GM12878 (cell line): ENCODE results near the gene SLC15A3. TPM values are rescaled to one million over a fixed set of nuclear protein-coding genes. Genes with fewer than 3 reads are reported as not detected.

Experiments used
- ATAC-seq: fragments of 200-7000 bp; cut with Tn5 transposase; 3 replicates; pipeline ENCODE4 v1.9.1; 2020; ENCODE audit warnings: mild to moderate bottlenecking, moderate library complexity
- BruUV-seq: library from RNA; stranded (reverse); fragments of 400-500 nt; replicated peaks from 2 replicates; lab custom pipeline; 2021; lab: Mats Ljungman, UMichigan
- CTCF ChIA-PET: fragments of 300-600 bp; sonication (Branson Sonifier 250); formaldehyde crosslinking; extraction: SDS; loops from one replicate; lab custom pipeline; 2021; ENCODE audit warnings: inconsistent platforms; lab: Yijun Ruan, JAX
- POLR2A ChIA-PET: fragments of 350-600 bp; formaldehyde crosslinking; extraction: SDS; loops from one replicate; lab custom pipeline; 2021; ENCODE audit warnings: inconsistent platforms; lab: Charles Lee
- RAD21 ChIA-PET: fragments of 300-600 bp; sonication (Branson Sonifier 250); formaldehyde crosslinking; loops from one replicate; lab custom pipeline; 2023; ENCODE audit warnings: antibody characterized with exemption; ENCODE audit not compliant: unreplicated experiment; lab: Charles Lee
- SMC1A ChIA-PET: fragments of 300-600 bp; sonication (Branson Sonifier 250); formaldehyde crosslinking; loops from one replicate; lab custom pipeline; 2023; ENCODE audit not compliant: unreplicated experiment, uncharacterized antibody; lab: Charles Lee
- DNase-seq: peaks from one replicate; pipeline ENCODE4 v3.0.0-alpha.2; 2011; ENCODE audit warnings: low read depth, low spot score
- FAIRE-seq: peaks from 3 replicates; lab custom pipeline; 2011; peaks lifted over from hg19 to GRCh38; lab: Jason Lieb, UNC
- H2AFZ ChIP-seq: 2 replicates; pipeline ENCODE4 v1.6.0; 2011; ENCODE audit warnings: low read depth, low read length, control low read depth; ENCODE audit not compliant: control insufficient read depth
- H3K27ac ChIP-seq: 2 replicates; pipeline ENCODE4 v1.5.1; 2011; ENCODE audit warnings: control low read depth; ENCODE audit not compliant: control insufficient read depth, insufficient read depth
- H3K27me3 ChIP-seq, 2 experiments: replicated peaks in 1 of 2; 2 replicates each; pipeline versions ENCODE4 v1.6.0 to v1.6.1; 2011; ENCODE audit warnings: low read length in 1 of 2; ENCODE audit not compliant: control insufficient read depth in 2 of 2, insufficient read depth in 2 of 2
- H3K36me3 ChIP-seq, 2 experiments: 2 replicates each; pipeline ENCODE4 v1.5.1; 2011; ENCODE audit warnings: low read length in 1 of 2; ENCODE audit not compliant: control insufficient read depth in 2 of 2, insufficient read depth in 2 of 2
- H3K4me1 ChIP-seq: 2 replicates; pipeline ENCODE4 v1.6.1; 2011; ENCODE audit warnings: mild to moderate bottlenecking, low read length, moderate library complexity, mixed read lengths; ENCODE audit not compliant: control insufficient read depth, insufficient read depth
- H3K4me2 ChIP-seq: 2 replicates; pipeline ENCODE4 v1.6.0; 2011; ENCODE audit warnings: control low read depth; ENCODE audit not compliant: control insufficient read depth, insufficient read depth
- H3K4me3 ChIP-seq: fragments of 200-600 bp; sonication (generic); 2 replicates; pipeline ENCODE4 v1.5.1; 2016
- H3K79me2 ChIP-seq: 2 replicates; pipeline ENCODE4 v1.6.0; 2011; ENCODE audit warnings: low read length; ENCODE audit not compliant: control insufficient read depth, insufficient read depth
- H3K9ac ChIP-seq: 2 replicates; pipeline ENCODE4 v1.8.0; 2011; ENCODE audit warnings: low read length, control low read depth, mixed read lengths; ENCODE audit not compliant: control insufficient read depth, insufficient read depth
- H3K9me3 ChIP-seq: replicated peaks from 3 replicates; pipeline ENCODE4 v1.5.1; 2011; ENCODE audit warnings: mild to moderate bottlenecking, low read length; ENCODE audit not compliant: control insufficient read depth, insufficient read depth
- H4K20me1 ChIP-seq: 2 replicates; pipeline ENCODE4 v1.6.0; 2011; ENCODE audit not compliant: control insufficient read depth, insufficient read depth
- BRCA1 ChIP-seq: IDR thresholded peaks from 2 replicates; pipeline ENCODE4 v1.6.1; 2011; ENCODE audit warnings: low read depth, low read length, improper control_type of control experiment
- CEBPZ ChIP-seq: fragments of 150-350 bp; IDR thresholded peaks from 2 replicates; pipeline ENCODE4 v1.6.1; 2016; ENCODE audit warnings: low read depth, low read length
- EZH2 ChIP-seq: IDR thresholded peaks from 2 replicates; pipeline ENCODE4 v1.6.1; 2012; ENCODE audit warnings: low read depth, mild to moderate bottlenecking, control low read depth, inconsistent platforms, low read length, borderline replicate concordance; ENCODE audit not compliant: control insufficient read depth
- HSF1 ChIP-seq: fragments of 150-350 bp; IDR thresholded peaks from 2 replicates; pipeline ENCODE4 v1.6.1; 2014; ENCODE audit warnings: mild to moderate bottlenecking, low read depth, low read length
- MTA3 ChIP-seq: IDR thresholded peaks from 2 replicates; pipeline ENCODE4 v1.6.1; 2012; ENCODE audit warnings: low read length, inconsistent platforms, borderline replicate concordance
- MXI1 ChIP-seq: fragments of 150-350 bp; IDR thresholded peaks from 2 replicates; pipeline ENCODE4 v1.6.1; 2011; ENCODE audit warnings: low read depth, mild to moderate bottlenecking, inconsistent platforms, low read length, improper control_type of control experiment
- NFIC ChIP-seq: IDR thresholded peaks from 2 replicates; pipeline ENCODE4 v1.6.1; 2012; ENCODE audit warnings: low read depth, mild to moderate bottlenecking, inconsistent platforms, low read length, moderate library complexity
- RCOR1 ChIP-seq: conservative IDR thresholded peaks from 2 replicates; pipeline ENCODE4 v1.6.1; 2012; ENCODE audit warnings: low read depth, low read length, improper control_type of control experiment
- SIN3A ChIP-seq: IDR thresholded peaks from 2 replicates; pipeline ENCODE4 v1.6.1; 2012; ENCODE audit warnings: low read depth, low read length, improper control_type of control experiment
- SMC3 ChIP-seq: IDR thresholded peaks from 2 replicates; pipeline ENCODE4 v1.6.1; 2011; ENCODE audit warnings: low read length, improper control_type of control experiment, borderline replicate concordance
- SUZ12 ChIP-seq: fragments of 200-600 bp; sonication (generic); IDR thresholded peaks from one replicate; pipeline ENCODE4 v1.6.1; 2018; ENCODE audit warnings: antibody characterized with exemption, mild to moderate bottlenecking; ENCODE audit not compliant: unreplicated experiment
- TCF12 ChIP-seq: IDR thresholded peaks from 2 replicates; pipeline ENCODE4 v1.6.1; 2011; ENCODE audit warnings: low read depth, mild to moderate bottlenecking, low read length
- ZBTB4 ChIP-seq: fragments of 450-650 bp; formaldehyde crosslinking; IDR thresholded peaks from 2 replicates; pipeline ENCODE4 v1.4.0; 2022; ENCODE audit warnings: mild to moderate bottlenecking, moderate library complexity
- WGBS: methylation state at CpG from one replicate; pipeline ENCODE4 v1.1.6; 2016; ENCODE audit warnings: low lambda C conversion rate; ENCODE audit not compliant: insufficient replicate concordance, insufficient coverage; ENCODE audit errors: missing lambda C conversion rate; 5-methylcytosine and 5-hydroxymethylcytosine counted together
- in situ Hi-C: fragments of 300-500 bp; cut with MboI; formaldehyde crosslinking; loops from 9 replicates; pipeline ENCODE4 v1.14.3; 2018; ENCODE audit warnings: mixed read lengths
- intact Hi-C: fragments of 100-400 bp; cut with micrococcal nuclease; formaldehyde crosslinking; loops from one replicate; pipeline ENCODE4 v1.14.2; 2022; ENCODE audit not compliant: unreplicated experiment
- polyA plus RNA-seq, 11 experiments: library from polyadenylated mRNA; depleted of rRNA in 4 of 11; unstranded in 6 of 11; stranded (reverse) in 5 of 11; fragments of >200 nt; fragmentation: Nextera tagmentation in 4 of 11; fragmentation: Illumina TruSeq in 1 of 11; extraction: Ambion mirVana in 4 of 11; extraction: Trizol in 1 of 11; gene quantifications; 1 replicate in 1 of 11; 2 replicates in 10 of 11; pipeline versions ENCODE4 v1.2.1 to v1.2.3, GENCODE V29; 2011 to 2016; ENCODE audit warnings: inconsistent platforms in 2 of 11, missing spikeins in 2 of 11, low read depth in 1 of 11
- total RNA-seq, 4 experiments: library from RNA; depleted of rRNA in 3 of 4; stranded (reverse); fragments of >200 nt in 3 of 4; fragmentation: Illumina TruSeq in 1 of 4; extraction: Trizol in 1 of 4; gene quantifications; 2 replicates each; pipeline versions ENCODE4 v1.2.1 to v1.2.3, GENCODE V29; 2013 to 2021

The SLC15A3 gene
- total and polyA plus RNA-seq, 10 of the 15 experiments (the other 5 are each of a cell fraction or from before 2014, with no cell fraction given) = 17.7 to 102 (median 55.8) TPM

- H3K9me3 ChIP-seq = no peaks in the 10 kb centered on the region; the same call in 2 of the 3 replicates
- no peak overlapping the region for H3K4me3 ChIP-seq
- peaks cover 33% of the 10 kb centered on the region for H3K4me1 ChIP-seq
- no peaks in the 10 kb centered on the region for H3K27me3 ChIP-seq
- H3K4me2 ChIP-seq = no peak overlapping the region
- DNase-seq = no peak
- FAIRE-seq = no peak
- TF ChIP-seq SUZ12 (no peak), MXI1 (no peak), TCF12 (no peak), MTA3 (no peak), SIN3A (no peak), RCOR1 (no peak), CEBPZ (no peak), EZH2 (no peak), SMC3 (no peak), HSF1 (no peak), NFIC (no peak), ZBTB4 (CRISPR knock-in tag) (no peak), BRCA1 (no peak)
- TF ChIP-seq, all 136 proteins: peak for 0
- RAD21 ChIA-PET = no interaction called here
- SMC1A ChIA-PET = no interaction called here
- Histone ChIP-seq H3K9ac (no peak overlapping the region), H3K27ac (no peak overlapping the region), H3K36me3 (no peaks in the 10 kb centered on the region), H3K79me2 (peaks cover 3% of the 10 kb centered on the region; the same call in 1 of the 2 replicates), H4K20me1 (no peaks in the 10 kb centered on the region), H2AFZ (no peak overlapping the region)
- POLR2A ChIA-PET = no interaction called here
- CTCF ChIA-PET = no interaction called here
- no TSS peak for BruUV-seq
- intact Hi-C loops = loop anchor here (10.0 kb wide), 1 partner anchor 112 kb away; the partner anchor contains the start of gene CCDC86
- ATAC-seq = no peak
- in situ Hi-C loops = no loop called here
- 72% methylated on average over 4 of the region's 4 CpGs for WGBS
Observed at GRCh38 chr11:60957188-60957587, 5.2 kb upstream of the SLC15A3 start.
